NCI-H146 (cell line): ENCODE results near the gene SGO1.
"Not testable (repeated sequence)": the region's sequence is repeated elsewhere in the genome, so short reads cannot be mapped to it uniquely, and the experiment has no call there.

ENCODE experiments used
- DNase-seq: peaks from one replicate; lab custom pipeline; 2025; lab: John Stamatoyannopoulos, UW

Gene SGO1

DNA sequence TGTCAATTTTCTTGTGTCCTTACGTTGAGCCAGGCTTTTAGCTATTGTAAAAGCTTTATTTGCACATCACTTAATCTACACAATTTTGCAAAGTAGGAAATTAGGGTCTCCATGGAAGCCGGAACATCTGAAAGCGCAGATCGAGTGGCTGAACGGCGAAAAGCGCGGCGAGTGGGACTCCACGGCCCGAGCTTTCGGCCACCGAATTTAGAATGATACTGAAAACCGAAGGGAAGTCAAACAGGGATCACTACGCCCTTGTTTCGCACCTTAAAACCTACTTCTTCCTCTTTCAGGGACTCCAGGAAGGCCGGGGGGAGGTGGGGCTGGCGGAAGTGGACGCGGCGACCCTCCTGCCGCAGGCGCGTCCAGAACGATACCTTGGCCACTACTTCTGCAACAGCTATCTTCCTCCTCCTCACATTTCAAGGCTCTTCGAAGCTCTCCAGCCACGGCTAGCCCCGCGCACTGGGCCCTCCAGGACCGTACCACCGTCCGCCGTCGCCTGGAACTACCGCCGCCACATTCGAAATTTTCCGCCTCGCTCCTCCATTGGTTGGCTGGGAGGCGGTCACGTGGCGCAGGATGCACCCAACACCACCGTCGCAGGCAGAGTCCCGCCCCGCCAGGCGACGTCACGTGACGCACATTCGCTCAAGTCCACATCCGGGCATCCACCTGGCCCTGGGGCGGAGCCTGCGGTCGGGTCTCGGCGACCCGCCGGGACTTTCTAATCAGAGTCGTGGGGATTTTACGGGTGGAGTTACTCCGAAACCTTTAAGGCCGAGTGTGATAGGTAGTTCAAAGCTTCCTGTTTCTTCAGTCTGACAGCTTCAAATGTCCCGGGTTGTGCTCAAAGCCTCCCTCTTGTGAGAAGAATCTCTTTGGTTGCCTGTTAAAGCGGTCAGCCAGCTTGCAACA is at the start of gene SGO1:
SGO1 (minus strand) TSS at position 528 of the 921 bp plus-strand sequence. CDS start 2,179 bp downstream, outside the sequence.
- peak; percentile 96 for DNase-seq

DNA sequence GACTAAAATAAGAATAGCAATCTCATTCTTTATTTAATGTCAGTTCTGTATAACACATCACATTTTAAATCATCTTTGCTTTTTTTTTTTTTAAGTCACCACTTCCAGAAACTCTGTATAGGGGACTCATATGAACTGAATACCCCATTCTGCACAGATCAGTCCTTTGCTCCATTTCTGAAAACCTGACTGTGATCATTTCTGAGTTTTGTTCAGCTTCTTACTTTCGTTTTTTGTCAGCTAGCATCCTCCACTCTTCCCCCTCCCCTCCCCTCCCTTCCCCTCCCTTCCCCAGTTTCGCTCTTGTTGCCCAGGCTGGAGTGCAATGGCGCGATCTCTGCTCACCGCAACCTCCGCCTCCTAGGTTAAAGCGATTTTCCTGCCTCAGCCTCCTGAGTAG is 49.8 kb upstream of the SGO1 start:
- DNase-seq = no peak

DNA sequence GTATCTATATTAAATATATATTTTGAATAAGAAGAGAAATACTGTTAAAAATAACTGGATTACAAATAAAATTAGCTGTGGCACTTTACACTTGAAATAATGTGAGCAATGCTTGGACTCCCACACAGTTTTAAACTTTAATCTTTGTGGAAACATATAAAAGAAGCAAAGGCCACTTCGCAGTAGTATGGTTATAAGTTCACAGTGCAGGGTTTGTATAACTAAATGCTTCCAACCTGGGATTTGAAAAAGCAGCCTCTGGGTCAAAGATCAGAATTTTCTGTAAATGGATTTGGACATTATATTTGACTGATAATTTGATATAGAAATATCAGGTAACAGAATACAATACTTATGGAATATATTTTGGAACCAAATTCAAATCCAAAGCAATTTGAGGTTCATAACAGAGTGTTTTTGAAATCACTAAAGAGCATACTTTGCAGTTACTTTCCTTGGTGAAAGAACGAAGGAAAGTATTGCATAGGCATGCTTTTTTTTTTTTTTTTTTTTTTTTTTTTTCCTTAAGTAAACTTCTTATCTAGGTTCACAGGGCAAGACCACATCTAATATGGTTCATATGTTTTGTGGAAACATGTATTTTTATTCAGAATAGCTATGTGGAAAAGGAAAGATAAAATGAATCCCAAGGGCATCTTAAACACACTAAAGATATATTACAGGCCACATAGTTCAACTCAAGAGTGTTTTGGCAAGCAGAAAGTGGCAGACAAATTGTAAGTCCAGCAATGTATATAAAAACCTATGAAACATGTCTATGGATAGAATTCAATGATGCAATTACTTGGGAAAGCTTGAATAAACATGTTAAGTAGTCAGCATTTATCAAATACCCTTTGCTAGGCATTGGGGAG is 47.1 kb upstream of the SGO1 start:
- no peak for DNase-seq

DNA sequence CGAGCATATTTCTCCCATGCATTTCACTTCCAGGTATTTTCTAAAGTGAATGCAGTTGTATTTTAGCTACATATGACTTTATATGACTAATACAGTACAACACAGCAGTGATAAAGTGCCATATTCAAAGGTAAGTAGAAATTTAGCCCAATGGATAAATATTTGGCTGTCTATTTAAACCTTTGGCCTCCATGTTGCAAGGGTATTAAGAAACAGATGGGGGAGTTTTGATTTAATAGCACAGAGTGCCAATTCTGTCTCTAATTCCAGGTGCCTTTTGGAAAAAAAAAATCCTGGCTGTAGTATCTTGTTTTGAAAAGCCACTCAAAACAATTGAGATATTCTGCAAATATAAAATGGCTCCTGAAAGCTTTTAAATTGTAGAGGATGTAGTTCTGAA is 44.9 kb upstream of the SGO1 start:
- no peak for DNase-seq

DNA sequence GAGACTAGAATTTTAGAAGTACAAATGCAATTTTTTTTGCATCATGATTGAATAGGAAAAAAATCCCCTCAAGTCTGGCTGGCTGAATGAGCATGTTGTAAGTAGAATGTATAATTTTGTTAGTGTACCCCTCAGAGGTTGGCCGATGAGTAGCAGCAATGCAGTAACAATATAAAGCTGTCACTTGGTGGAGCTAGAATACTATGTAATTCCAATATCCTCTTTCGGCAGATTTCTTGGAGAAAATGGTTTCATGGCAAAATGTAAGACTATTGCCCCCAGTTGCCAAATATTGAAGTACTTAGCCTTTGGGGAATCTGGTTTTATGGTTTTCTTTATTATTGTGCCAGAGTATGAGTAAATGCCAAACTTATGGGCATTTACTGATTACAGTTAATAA is 39.8 kb upstream of the SGO1 start:
- DNase-seq = peak; percentile 3

DNA sequence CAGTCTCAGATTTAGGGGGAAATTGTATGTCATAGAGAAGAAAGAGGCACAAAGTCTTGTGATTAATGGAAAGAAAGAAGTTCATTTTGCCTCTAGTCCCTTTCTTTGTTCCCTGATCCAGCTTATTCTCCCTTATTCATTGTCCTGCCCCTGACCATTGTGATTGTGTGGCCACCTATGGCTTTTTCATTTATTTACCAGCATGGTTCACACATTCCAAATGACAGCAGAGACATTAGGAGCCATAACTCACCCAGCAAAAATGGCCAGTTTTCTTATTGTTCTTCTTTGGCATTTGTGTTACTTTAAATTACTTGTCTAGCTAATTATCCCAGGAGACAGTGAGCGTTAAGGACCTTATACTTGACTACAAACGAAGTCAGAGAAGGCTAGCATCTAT is 36.3 kb upstream of the SGO1 start:
- no peak for DNase-seq

DNA sequence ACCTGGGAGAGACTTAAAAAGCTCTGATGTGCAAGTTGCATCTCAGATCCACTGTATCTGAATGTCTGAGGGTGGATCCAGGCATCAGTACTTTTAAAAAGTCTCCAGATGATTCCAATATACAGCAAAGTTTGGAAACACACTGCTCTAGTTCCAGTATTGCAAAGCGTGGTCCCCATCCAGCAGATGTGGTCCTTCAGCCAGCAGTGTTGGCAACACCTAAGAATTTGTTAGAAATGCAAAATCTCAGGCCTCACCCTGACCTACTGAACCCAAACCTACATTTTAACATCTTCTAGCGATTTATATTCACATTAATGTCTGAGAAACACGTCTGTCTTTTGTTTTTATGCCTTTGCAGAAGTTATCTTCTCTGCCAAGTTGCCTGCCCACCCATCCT is 32.2 kb upstream of the SGO1 start:
- DNase-seq = no peak

DNA sequence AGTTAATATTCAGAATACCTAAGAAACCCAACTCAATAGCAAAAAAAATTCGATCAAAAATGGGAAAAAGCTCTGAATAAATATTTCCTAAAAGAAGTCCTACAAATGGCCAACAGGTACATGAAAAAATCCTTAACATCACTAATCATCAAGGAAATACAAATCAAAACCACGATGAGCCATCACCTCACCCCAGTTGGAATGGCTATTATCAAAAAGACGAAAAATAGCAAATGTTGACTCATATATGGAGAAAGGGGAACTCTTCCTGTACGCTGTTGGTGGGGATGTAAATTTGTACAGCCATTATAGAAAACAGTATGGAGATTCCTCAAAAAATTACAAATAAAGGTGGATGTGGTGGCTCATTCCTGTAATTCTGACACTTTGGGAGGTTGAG is 29.6 kb upstream of the SGO1 start:
- no peak for DNase-seq

DNA sequence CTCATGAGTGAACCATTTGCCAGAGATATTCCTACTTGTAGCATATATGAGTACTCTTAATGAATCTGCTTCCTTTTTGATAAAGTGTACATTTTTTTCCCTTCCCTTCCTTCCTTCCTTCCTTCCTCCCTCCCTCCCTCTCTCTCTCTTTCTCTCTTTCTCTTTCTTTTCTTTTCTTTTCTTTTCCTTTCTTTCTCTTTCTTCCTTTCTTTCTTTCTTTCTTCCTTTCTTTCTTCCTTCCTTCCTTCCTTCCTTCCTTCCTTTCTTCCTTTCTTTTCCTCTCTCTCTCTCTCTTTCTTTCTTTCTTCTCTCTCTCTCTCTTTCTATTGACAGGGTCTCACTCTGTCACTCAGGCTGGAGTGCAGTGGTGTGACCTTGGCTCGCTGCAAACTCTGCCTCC is 27.5 kb upstream of the SGO1 start:
- not testable (repeated sequence) for DNase-seq

DNA sequence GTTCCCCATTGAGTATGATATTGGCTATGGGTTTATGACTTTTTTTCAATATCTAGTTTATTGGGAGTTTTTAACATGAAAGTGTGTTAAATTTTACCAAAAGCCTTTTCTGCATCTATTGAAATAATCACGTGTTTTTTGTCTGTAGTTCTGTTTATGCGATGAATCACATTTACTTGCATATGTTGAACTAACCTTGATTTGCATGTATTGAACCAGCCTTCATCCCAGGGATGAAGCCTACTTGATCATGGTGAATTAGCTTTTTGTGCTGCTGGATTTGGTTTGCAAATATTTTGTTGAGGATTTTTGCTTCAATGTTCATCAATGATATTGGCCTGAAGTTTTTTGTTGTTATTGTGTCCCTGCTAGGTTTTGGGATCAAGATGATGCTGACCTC is 21.9 kb upstream of the SGO1 start:
- DNase-seq = not testable (repeated sequence)

DNA sequence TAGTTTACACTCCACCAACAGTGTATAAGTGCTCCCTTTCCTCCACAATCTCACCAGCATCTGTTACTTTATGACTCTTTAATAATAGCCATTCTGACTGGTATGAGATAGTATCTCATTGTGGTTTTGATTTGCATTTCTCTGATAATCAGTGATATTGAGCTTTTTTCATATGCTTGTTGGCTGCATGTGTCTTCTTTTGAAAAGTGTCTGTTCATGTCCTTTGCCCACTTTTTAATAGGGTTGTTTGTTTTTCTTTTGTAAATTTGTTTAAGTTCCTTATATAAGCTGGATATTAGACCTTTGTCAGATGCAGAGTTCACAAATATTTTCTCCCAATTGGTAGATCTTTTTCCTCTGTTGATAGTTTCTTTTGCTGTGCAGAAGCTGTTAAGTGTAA is 19.9 kb upstream of the SGO1 start:
- DNase-seq = not testable (repeated sequence)

DNA sequence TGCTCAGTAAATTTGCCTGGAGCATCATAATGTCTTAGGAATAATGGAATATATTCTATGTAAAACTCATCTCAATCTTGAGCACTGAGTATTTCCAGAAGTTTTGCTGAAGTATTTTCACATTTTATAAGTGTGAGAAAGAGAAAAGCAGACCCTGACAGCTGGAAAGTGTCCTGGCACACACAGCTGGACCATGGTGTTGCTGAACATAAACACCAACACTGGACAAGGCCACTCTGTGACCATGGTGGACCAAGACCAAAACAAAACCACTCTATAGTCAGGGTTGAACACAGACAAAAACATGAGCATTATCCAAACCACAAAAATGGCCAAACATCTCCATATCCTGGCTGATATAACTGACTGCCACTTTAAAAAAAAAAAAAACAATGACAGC is 15.1 kb upstream of the SGO1 start:
- no peak for DNase-seq

DNA sequence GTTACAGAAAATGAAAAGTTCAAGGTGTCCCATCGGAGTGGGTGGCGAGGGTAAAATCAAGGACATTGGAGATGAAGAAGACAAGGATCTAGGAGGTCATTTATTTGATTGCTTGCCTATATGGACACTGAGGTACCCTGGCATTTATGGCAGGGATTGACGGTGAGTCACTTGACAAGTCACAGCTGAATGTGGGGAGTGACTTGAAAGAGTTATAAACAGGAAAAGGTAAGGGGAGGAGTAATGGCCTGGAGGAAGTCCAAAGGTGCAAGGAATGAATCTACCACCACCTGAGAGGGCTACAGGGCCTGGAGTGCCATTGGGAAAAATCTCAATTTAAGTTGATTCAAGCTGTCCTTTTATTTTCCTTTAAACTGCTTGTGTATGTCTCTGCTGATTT is 11.8 kb upstream of the SGO1 start:
- no peak for DNase-seq

DNA sequence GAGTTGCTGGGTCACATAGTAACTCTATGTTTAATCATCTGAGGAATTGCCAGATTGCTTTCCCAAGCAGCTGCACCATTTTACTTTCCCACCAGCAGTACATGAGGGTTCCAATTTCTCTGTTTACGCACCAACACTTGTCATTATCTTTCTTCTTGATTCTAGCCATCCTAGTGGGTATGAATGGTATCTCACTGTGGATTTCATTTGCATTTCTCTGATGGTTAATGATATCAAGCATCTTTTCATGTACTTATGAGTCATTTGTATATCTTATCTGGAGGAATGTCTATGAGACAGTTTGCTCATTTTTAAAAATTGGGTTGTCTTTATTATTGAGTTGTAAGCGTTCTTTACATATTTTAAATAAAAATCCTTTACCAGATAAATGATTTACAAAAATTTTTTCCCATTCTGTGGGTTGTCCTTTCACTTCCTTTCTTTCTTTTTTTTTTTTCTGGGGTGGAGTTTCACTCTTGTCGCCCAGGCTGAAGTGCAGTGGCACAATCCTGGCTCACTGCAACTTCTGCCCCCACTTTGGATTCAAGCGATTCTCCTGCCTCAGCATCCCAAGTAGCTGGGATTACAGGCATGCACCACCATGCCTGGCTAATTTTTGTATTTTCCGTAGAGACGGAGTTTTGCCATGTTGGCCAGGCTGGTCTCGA is 8.9 kb upstream of the SGO1 start:
- DNase-seq = no peak

DNA sequence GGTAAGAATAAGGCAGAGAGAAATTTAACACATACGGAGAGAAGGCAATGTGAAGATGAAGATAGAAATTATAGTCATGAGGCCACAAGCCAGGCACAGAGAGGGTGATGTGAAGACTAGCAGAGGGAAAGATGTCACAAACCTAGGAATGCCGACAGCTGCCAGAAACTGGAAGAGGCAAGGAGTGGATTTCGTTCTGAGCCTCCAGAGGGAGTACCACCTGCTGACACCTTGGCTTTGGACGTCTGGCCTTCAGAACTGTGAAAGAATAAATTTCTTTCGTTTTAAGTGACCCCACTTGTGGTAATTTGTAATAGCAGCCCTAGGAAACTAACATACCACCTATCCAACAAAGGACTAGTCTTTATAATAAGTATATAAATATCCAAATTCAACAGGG is 5.0 kb upstream of the SGO1 start:
- DNase-seq = no peak

DNA sequence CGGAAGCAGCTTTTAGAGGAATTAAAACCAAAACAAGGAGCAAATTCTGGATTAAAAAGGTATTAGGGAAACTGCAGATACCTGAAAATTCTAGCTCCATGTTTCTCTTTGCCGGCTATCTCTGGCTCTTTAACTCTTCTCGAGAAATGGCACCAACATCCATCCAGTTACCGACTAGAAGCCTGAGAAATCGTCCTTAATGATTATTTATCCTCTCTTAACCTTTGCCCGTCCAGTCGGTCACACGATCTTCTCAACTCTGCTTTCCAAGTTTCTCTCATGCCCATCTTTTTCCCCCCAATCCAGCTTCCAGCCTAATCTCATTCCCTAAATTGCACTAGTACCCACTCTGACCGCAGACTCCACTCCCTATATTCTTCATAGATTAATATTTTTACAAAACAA is 596 bp upstream of the SGO1 start:
- peak; percentile 11 for DNase-seq

DNA sequence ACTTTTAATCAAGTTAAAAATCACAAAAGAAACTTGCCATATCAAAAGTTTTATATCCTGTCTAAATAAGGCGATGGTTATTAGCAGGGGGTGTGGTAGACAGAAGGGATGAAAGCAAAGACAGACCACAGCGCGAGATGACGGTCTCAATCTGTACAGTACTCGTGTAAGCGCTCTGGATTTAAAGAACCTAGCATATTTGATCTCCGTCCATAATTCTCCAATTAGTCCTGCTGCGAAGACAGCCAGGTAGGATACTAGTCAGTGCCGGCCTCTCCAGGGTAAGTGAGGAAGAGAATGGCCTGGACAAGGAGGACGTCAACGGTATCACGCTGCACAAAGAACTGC is 701 bp downstream of the SGO1 start:
- DNase-seq = peak; percentile 51

DNA sequence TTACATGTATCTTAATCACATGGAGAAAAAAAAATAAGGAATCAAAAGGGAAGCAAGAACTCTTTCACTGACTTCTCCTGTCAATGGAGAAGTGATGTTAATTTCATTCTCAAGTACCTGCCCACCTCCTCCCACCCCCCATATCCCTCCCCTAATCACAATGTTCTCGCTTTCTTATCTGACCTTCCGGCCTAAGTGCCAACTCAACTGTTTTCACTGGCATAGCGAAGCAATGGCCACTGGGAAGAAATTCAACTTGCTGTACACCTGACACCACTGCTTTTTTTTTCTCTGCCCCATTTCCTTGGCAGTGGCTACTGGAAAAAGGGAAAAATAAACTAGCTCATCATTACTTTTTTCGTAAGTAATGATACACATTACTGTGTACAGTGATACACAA is 3.8 kb downstream of the SGO1 start:
- DNase-seq = no peak

DNA sequence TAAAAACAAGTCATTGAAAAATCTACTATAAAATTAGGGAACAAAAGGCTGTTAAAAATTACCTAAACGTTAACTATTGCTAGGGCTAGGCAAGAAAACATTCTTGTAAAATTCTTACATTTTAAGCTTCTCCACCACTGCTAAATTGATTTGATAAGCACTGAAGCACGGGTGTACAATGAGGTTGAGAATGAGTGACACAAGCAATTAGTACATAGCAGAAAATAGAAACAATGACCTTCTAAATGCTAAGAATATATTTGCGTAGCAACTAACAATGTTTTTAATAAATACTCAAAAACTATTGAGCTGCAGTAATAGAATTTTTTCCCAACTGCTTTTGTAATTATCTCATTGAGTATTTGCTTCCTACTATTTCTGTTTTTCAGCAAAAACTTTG is 4.7 kb downstream of the SGO1 start:
- no peak for DNase-seq

DNA sequence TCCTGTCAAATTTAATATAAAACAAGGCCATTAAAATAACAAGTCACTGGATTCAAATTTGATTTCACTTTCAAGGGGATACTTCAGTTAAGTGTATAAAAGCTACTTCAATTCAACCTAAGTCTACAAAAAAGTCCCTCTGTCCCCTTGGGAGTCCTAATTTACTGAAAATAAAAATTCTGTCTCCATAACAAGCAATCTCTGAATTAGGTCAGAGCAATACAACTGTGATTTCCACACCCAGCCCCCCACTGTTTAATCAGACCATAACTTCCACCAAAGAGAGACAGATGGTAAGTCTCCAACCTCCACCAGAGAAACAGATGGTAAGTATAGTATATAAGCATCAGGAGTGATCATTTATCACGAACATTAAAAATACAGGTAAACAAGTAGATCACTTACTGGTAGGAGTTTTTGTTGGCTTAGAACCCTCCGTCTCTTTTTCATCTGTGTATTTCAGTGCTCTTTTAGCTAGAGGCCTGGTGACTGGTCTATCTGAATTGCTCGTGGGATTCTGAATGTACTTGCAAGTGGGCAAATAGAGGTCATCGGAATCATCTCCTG is 12.1 kb downstream of the SGO1 start:
- DNase-seq = no peak

DNA sequence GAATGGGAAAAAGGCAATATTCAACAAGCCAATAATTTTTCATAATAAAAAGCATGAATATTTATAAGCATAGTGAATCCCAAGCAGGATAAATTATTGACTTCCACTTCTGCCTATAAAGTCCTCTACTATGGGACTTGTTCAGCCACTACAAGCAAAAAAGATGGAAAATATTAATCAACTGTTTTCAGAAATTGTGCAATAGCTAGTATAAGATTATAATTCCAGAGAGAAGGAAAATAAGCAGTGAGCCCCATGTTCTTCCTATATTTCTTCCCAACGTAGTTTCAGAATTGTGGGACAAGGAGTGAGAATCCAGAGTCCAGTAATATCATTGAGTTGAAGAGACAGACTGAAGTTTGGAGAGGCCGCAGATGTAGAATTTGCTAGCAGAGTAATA is 24.3 kb downstream of the SGO1 start:
- DNase-seq = no peak

DNA sequence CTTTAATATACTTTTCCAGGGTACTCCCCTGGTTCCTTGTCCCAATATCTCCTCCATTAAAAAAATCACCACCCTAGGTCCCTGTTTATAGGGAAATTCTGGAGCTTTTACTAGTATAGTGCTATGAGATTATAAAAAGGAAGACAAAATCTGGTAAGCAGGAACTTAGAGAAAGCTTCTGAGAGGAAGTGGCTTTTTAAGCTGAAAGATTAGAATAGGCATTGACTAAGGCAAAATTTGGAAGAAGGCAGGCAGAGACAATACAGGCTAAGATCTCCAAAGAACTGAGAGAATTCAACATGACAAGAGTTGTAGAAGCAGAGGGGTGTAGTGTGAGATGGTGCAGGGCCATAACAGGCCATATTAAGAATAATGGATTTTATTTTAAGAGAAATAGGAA is 25.8 kb downstream of the SGO1 start:
- DNase-seq = no peak
